HS-27A (cell line): ENCODE measurements around the gene GDF10.
A peak's percentile ranks its signal among the peaks of the same experiment; 100 is the strongest.

ENCODE experiments used
- DNase-seq: peaks from one replicate; pipeline ENCODE4 v3.0.0-alpha.2; 2012; ENCODE audit warnings: low read depth, missing footprints

GDF10 gene

GRCh38 chr10:47294501-47294900 is 5.5 kb upstream of the GDF10 start:
- no peak for DNase-seq

DNA sequence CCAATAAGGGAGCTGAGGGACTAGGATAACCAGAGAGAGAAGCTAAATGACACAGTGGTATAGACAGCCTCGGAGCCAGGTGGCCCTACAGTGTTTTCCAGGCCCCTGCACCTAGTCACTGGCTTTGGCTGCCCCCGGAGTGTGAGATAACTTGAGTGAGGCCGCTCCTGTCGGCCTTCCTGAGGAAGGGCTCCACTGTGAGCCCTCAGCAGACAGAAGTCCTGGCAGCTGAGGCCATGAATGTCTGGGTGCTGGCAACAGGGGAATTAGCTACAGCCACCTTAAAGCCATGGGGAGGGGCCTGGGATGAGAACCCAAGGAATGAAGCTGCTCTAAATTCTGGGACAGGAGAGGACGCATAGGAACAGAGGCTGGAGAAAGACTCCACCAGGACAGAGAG is 4.6 kb upstream of the GDF10 start:
- no peak for DNase-seq

- no peak for DNase-seq
These were observed 3.7 kb upstream of the GDF10 start for GRCh38 chr10:47296156-47296894.

DNA sequence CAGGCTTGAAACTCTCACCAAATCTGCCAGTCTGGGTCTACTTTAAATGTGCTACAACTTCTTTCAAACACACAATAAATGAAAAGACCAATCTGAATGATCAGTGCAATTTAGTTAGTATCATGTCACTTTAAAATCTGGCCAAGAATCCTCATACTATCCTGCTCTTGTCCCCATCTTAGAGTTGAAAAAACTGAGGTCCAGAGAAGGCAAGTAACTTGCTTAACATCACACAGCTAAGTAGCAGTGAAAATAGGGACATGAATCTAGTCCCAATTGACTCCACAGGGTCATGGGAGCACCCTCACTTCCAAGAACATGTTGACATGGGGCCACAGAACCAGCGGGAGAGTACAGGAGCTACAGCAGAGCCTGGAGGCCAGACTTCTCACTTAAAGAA is 3.1 kb upstream of the GDF10 start:
- DNase-seq = no peak

- no peak for DNase-seq
These were observed 2.0 kb upstream of the GDF10 start for GRCh38 chr10:47297866-47298540.

DNA sequence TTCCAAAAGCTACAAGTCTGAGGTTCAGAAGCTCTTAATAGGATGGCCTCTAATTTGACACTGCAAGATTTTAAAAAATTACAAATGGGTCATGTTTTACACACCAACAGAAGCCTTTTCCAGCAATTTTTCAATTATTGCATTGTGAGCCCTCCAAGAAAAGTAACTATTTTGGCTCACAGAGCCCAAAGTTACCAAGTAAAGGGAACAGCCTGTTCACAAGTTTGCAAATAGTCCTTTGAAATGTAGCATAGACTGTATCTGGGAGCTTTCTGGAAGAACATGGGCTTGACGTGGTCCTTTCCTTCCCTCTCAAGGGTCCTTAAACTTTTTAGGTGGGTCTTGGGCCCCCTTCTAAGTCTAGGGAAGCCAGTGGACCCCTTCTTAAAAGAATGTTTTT is 1.3 kb upstream of the GDF10 start:
- DNase-seq = no peak

- DNase-seq = no peak
These were observed 483 bp downstream of the GDF10 start for GRCh38 chr10:47300429-47300931.

- no peak for DNase-seq
These were observed 1.8 kb downstream of the GDF10 start for GRCh38 chr10:47301833-47302232.

DNA sequence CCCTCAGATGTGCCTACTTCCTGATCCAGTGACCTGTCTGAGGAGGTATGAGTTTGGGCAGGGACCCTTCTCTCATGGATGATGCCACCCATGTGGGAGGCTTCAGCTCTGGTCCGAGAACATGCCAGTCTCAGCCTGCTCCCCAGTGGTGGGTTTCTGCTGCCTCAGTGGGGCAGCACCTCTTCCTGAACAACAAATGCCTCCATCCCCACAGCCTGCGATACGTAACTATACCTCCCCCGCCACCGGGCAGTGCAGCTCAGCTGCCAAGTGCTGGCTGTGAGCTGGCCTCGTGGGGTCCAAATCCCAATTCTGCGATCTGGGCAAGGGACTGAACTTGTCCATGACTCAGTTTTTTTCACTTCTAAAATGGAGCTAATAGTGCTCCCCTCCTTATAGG is 3.1 kb downstream of the GDF10 start:
- no peak for DNase-seq

DNA sequence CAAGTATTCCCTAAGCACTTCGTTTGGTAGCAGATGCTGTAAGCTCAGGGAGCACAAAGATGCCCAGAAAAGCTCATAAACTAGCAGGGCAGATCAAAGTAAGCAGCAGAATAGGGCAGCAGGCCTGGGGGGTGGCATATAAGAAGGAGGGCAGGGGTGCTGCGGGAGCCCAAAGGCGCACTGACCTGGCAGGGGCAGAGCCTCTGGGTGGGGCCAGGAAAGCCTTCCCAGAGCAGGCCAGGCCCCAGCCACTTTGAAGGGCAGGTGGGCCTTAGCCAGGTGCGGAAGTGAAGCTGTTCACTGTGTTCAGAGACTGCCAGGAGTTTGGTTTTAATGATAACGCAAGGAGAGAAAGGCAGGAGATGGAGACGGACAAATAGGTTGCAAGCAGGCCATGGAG is 3.9 kb downstream of the GDF10 start:
- no peak for DNase-seq

GRCh38 chr10:47305566-47305965 is 5.6 kb downstream of the GDF10 start:
- no peak for DNase-seq

DNA sequence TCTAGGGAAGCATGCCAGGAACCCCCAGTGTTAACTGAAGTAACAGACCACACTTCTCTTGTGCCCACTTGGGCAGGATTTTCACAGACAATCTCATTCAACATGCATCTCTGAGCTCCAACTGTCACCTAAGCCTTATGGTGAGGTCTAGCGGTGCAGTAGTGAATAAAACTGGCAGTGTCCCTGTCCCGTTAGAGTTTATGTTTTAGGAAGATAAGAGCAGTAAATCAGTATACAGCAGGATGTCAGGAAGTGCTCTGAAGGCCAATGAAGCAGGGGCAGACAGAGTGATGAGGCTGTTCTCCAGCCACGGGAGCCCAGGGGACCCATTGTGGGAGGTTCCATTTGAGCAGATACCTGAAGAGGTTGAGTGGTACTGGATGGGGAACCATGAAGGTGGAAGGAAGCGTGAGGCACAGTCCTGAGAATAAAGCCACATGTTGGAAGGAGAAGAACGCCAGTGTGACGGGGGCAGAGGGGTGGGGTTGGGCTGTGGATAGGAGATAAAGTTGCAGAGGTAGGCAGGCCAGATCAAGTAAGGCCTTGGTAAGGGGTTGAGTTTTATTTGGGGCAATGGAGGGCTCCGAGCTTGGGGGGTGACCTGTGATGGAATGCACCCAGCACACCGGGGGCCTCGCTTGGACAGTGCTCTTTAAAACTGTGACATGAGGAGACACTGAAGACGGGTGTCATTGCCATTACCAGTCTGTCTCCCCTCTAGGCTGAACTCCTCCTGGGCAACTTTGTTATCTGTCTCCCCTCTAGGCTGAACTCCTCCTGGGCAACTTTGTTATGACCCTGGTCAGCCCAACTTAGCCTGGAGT is 6.6 kb downstream of the GDF10 start:
- DNase-seq = no peak

- no peak for DNase-seq
These were observed 7.4 kb downstream of the GDF10 start for GRCh38 chr10:47307381-47307780.

DNA sequence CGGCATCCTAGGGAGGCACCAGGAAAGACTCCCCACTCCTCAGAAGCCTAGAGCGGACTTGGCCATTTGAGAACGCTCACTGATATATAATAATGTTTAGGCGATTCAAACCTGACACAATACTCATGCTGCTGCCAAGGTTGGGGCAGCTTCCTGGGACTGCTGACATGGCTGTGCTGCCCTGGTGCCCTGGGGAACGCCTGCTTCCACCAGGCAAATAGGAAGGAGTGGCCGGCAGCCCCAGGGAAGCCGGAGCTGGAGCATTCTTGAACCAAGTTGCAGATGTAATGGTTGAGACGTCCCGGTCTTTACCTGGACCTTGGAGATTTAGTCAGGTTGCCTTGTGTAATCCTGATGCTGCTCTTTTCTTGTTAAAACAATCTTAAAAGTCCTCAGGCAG is 8.8 kb downstream of the GDF10 start:
- DNase-seq = no peak

- DNase-seq = no peak
These were observed 9.6 kb downstream of the GDF10 start for GRCh38 chr10:47309408-47310089.

DNA sequence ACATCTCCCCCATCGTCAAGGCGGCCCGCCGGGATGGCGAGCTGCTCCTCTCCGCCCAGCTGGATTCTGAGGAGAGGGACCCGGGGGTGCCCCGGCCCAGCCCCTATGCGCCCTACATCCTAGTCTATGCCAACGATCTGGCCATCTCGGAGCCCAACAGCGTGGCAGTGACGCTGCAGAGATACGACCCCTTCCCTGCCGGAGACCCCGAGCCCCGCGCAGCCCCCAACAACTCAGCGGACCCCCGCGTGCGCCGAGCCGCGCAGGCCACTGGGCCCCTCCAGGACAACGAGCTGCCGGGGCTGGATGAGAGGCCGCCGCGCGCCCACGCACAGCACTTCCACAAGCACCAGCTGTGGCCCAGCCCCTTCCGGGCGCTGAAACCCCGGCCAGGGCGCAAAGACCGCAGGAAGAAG is 10.1 kb downstream of the GDF10 start:
- no peak for DNase-seq

DNA sequence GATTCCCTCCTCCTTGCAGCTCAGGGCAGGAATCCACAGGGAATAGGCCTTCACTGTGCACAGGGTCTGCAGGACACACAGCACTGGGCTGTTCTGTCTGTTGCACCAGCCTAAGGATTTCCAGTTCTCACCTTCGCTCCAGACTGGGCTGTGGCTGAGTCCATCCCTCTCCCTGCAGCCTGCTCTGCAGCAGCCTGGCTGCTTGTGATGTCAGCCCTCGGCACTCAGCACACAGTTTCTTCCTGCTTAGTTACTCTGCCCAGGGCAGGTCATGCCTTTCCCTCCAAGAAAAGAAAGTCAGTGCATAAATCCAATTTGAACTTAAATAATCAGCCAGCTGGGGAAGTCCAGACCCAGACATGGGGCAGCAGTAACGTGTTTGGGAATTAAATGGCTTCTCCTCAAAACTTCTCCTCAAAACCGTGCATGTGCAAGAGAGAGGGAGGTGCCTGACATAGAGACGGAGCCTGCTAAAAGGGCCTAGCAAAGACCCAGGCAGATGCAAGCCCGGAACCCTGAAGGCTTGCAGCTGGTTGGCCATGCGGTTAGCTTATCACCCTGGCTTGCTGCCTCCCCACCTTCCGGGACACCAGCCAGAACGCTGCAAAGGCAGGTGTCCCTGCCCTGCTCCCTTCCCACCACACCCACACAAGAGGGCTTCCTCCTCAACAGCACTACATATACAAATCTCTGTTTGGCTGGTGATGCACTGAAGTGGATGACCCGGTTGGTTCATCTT is 11.4 kb downstream of the GDF10 start:
- no peak for DNase-seq

DNA sequence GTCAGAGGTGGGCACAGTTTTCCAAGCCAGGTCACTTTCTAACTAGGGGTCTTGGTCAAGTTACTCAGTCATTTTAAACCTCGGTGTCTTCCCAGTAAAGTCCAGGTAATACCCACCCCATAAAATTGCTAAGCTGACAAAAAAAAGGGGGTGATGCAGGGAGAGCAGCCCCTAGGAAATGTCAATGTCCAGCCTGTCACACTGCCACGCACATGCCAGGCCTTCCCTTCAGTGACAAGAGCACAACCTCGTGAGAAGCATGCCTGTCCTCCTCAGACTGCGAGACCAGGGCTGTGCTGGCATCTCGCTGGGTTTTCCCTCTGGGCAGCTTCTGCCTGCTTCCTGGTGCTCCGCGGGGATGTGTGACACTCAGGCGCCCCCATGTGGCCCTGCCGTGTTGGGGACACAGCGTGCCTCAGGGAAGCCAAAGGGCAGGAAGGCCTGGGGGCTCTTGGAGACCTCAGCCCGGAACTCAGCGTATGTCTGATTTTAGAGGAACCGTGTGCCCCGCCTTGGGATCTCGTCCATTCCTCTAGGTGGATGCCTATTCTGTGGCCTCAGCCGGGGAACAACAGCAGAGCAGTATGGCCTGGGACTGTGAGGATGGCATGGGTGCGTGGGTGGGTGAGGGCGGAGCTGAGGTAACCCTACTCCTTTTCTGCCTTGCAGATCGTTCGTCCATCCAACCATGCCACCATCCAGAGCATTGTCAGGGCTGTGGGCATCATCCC is 12.1 kb downstream of the GDF10 start:
- peak; percentile 3 for DNase-seq

GRCh38 chr10:47312663-47312995 is 12.6 kb downstream of the GDF10 start:
- no peak for DNase-seq

GRCh38 chr10:47314416-47314970 is 14.5 kb downstream of the GDF10 start:
- no peak for DNase-seq

- DNase-seq = no peak
These were observed 15.4 kb downstream of the GDF10 start for GRCh38 chr10:47315421-47315820.
